Measurements from ENCODE around the gene ZNF333. TPM values are rescaled to one million over a fixed set of nuclear protein-coding genes. Genes with fewer than 3 reads are reported as not detected.

Gene ZNF333
- total RNA-seq, 2 donors from 2014 or later, result 12.5 to 15.4 TPM

- DNase-seq (ENCODE audit: low spot score), result no peak
- Histone ChIP-seq H3K4me3 (no peak overlapping the region), H3K4me1 (no peaks in the 10 kb centered on the region), H3K27me3 (no peaks in the 10 kb centered on the region), H3K36me3 (peaks cover 89% of the 10 kb centered on the region), H3K27ac (no peak overlapping the region), H3K9me3 (peaks cover 47 to 99% of the 10 kb centered on the region in 2 donors)
- TF ChIP-seq CTCF (IDR thresholded peaks at IDR 0.05), result no peak
Observed at GRCh38 chr19:14719162-14719561, 29.3 kb downstream of the ZNF333 start.

- no peaks in the 10 kb centered on the region for H3K4me1 ChIP-seq
- no peak overlapping the region for H3K4me3 ChIP-seq
- peaks cover 45 to 99% of the 10 kb centered on the region in 2 donors for H3K9me3 ChIP-seq
- H3K36me3 ChIP-seq, result peaks cover 62% of the 10 kb centered on the region
- no peak for DNase-seq (ENCODE audit: low spot score)
- no peak for TF ChIP-seq CTCF (IDR thresholded peaks at IDR 0.05)
- H3K27ac ChIP-seq, result no peak overlapping the region
- no peaks in the 10 kb centered on the region for H3K27me3 ChIP-seq
Observed at GRCh38 chr19:14722127-14722526, 32.3 kb downstream of the ZNF333 start.

- no peak overlapping the region for H3K27ac ChIP-seq
- H3K9me3 ChIP-seq, result peaks cover 21 to 70% of the 10 kb centered on the region in 2 donors
- H3K27me3 ChIP-seq, result no peaks in the 10 kb centered on the region
- no peak for TF ChIP-seq CTCF (IDR thresholded peaks at IDR 0.05)
- no peak for DNase-seq (ENCODE audit: low spot score)
- H3K36me3 ChIP-seq, result peaks cover 3% of the 10 kb centered on the region
- H3K4me3 ChIP-seq, result no peak overlapping the region
- no peaks in the 10 kb centered on the region for H3K4me1 ChIP-seq
Observed at GRCh38 chr19:14728595-14728994, 38.7 kb downstream of the ZNF333 start.

GRCh38 chr19:14731200-14731599 lies 41.4 kb downstream of the ZNF333 start:
- no peak for TF ChIP-seq CTCF (IDR thresholded peaks at IDR 0.05)
- no peaks in the 10 kb centered on the region for H3K4me1 ChIP-seq
- no peak overlapping the region for H3K27ac ChIP-seq
- DNase-seq (ENCODE audit: low spot score), result no peak
- no peaks in the 10 kb centered on the region for H3K36me3 ChIP-seq
- no peaks in the 10 kb centered on the region for H3K27me3 ChIP-seq
- H3K4me3 ChIP-seq, result no peak overlapping the region
- H3K9me3 ChIP-seq, result peaks cover 3 to 47% of the 10 kb centered on the region in 2 donors

- peaks cover 3 to 35% of the 10 kb centered on the region in 2 donors for H3K9me3 ChIP-seq
- no peaks in the 10 kb centered on the region for H3K4me1 ChIP-seq
- no peak for DNase-seq (ENCODE audit: low spot score)
- H3K4me3 ChIP-seq, result no peak overlapping the region
- H3K27me3 ChIP-seq, result no peaks in the 10 kb centered on the region
- no peaks in the 10 kb centered on the region for H3K36me3 ChIP-seq
- H3K27ac ChIP-seq, result no peak overlapping the region
- TF ChIP-seq CTCF (IDR thresholded peaks at IDR 0.05), result no peak
Observed at GRCh38 chr19:14732510-14732909, 42.7 kb downstream of the ZNF333 start.

GRCh38 chr19:14733574-14733973 lies 43.7 kb downstream of the ZNF333 start:
- H3K4me3 ChIP-seq, result no peak overlapping the region
- DNase-seq (ENCODE audit: low spot score), result no peak
- H3K27me3 ChIP-seq, result no peaks in the 10 kb centered on the region
- no peak for TF ChIP-seq CTCF (IDR thresholded peaks at IDR 0.05)
- H3K4me1 ChIP-seq, result no peaks in the 10 kb centered on the region
- H3K36me3 ChIP-seq, result no peaks in the 10 kb centered on the region
- H3K27ac ChIP-seq, result no peak overlapping the region
- H3K9me3 ChIP-seq, result peaks cover 3 to 26% of the 10 kb centered on the region in 2 donors

Measured in right atrium auricular region (tissue), 2 donors.